ENCODE results near the gene XXYLT1. TPM values are rescaled to one million over a fixed set of nuclear protein-coding genes. Genes with fewer than 3 reads are reported as not detected.
A peak's percentile ranks its signal among the peaks of the same experiment; 100 is the strongest.

The XXYLT1 gene
- total and polyA plus RNA-seq, 7 donors, result 2.5 to 13.8 (median 11.1) TPM

GRCh38 chr3:195213639-195214315 lies 57.2 kb downstream of the XXYLT1 start:
- Histone ChIP-seq H3K36me3 (no peaks in the 10 kb centered on the region), H3K27me3 (no peaks in the 10 kb centered on the region), H3K4me1 (peaks cover 0 to 27% (median 27%) of the 10 kb centered on the region in 4 donors), H3K4me3 (no peak overlapping the region), H3K27ac (no peak overlapping the region), H3K9me3 (no peaks in the 10 kb centered on the region)
- intact Hi-C loops (cut with DNase I), result no loop called here
- WGBS, 2 donors, result 85 to 86% methylated on average over 9 of the region's 9 CpGs
- DNase-seq, result peak; percentile 11
- TF ChIP-seq POLR2A (IDR thresholded peaks at IDR 0.05) (no peak), CTCF (IDR thresholded peaks at IDR 0.05) (no peak), EP300 (IDR thresholded peaks at IDR 0.05) (no peak), POLR2AphosphoS5 (IDR thresholded peaks at IDR 0.05) (no peak)

DNA sequence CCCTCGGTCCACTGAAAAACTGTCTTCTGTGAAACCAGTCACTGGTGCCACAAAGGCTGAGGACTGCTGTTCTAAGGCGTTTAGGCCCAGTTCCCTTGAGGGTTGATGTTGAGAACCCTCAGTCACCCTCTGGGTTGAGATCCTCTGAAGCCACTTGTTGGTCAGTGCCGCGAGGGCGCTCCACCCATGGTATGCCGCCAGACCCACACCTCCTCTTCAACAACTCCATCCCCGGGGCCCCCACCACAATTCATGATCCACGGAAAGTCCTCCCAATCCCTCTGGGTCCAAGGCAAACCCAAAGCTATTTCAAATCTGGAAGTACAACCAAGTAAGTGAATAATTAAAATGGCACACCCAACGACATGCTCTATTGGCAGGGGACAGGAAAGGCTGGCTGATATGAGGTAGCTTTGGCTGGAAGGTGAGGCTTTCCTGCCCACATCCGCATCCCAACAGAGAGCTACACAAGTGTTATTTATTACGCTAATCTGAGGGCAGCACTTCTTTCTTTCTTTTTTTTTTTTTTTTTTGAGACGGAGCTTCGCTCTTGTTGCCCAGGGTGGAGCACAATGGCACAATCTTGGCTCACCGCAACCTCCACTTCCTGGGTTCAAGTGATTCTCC lies 58.1 kb downstream of the XXYLT1 start:
- no peaks in the 10 kb centered on the region for H3K27me3 ChIP-seq
- H3K9me3 ChIP-seq, result no peaks in the 10 kb centered on the region
- intact Hi-C loops (cut with DNase I), result no loop called here
- peak; percentile 61 for DNase-seq
- TF ChIP-seq CTCF (IDR thresholded peaks at IDR 0.05) (no peak), POLR2A (IDR thresholded peaks at IDR 0.05) (no peak), POLR2AphosphoS5 (IDR thresholded peaks at IDR 0.05) (no peak), EP300 (IDR thresholded peaks at IDR 0.05) (no peak)
- H3K4me1 ChIP-seq, result peaks cover 0 to 36% (median 34%) of the 10 kb centered on the region in 4 donors
- no peaks in the 10 kb centered on the region for H3K36me3 ChIP-seq
- H3K4me3 ChIP-seq, result no peak overlapping the region
- H3K27ac ChIP-seq, result peak overlapping the region in 2 of 4 donors; percentile 80 to 88
- 93 to 96% methylated on average over 14 of the region's 14 CpGs for WGBS, 2 donors

GRCh38 chr3:195212033-195212748 lies 58.8 kb downstream of the XXYLT1 start:
- no peaks in the 10 kb centered on the region for H3K9me3 ChIP-seq
- no peaks in the 10 kb centered on the region for H3K36me3 ChIP-seq
- DNase-seq, result peak; percentile 53
- WGBS, 2 donors, result 96% methylated on average over 22 of the region's 22 CpGs
- intact Hi-C loops (cut with DNase I), result no loop called here
- peaks cover 0 to 40% (median 36%) of the 10 kb centered on the region in 4 donors for H3K4me1 ChIP-seq
- TF ChIP-seq POLR2A (IDR thresholded peaks at IDR 0.05) (no peak), POLR2AphosphoS5 (IDR thresholded peaks at IDR 0.05) (no peak)
- no peaks in the 10 kb centered on the region for H3K27me3 ChIP-seq
- no peak overlapping the region for H3K4me3 ChIP-seq
- H3K27ac ChIP-seq, result peak overlapping the region; percentile 14 to 88 (median 84)

- Histone ChIP-seq H3K9me3 (no peaks in the 10 kb centered on the region), H3K4me3 (peak overlapping the region in 2 of 4 donors; percentile 11 to 18), H3K27ac (peak overlapping the region; percentile 80 to 88 (median 84)), H3K4me1 (peaks cover 0 to 43% (median 36%) of the 10 kb centered on the region in 4 donors), H3K36me3 (no peaks in the 10 kb centered on the region), H3K27me3 (no peaks in the 10 kb centered on the region)
- peak; percentile 29 to 69 (median 52) for TF ChIP-seq POLR2AphosphoS5 (IDR thresholded peaks at IDR 0.05)
- TF ChIP-seq POLR2A (IDR thresholded peaks at IDR 0.05), result no peak
- peak in 3 of 4 donors; percentile 3 to 31 (median 19) for TF ChIP-seq EP300 (IDR thresholded peaks at IDR 0.05)
- TF ChIP-seq CTCF (IDR thresholded peaks at IDR 0.05), result no peak
- intact Hi-C loops (cut with DNase I), result no loop called here
- DNase-seq, result peak; percentile 80
- 64 to 76% methylated on average over 13 of the region's 13 CpGs for WGBS, 2 donors
Measured at GRCh38 chr3:195210266-195210973, 60.5 kb downstream of the XXYLT1 start.
